WTC11 (cell line): ENCODE results near the gene RAPGEF2. TPM values are rescaled to one million over a fixed set of nuclear protein-coding genes. Genes with fewer than 3 reads are reported as not detected.

Source experiments
- ATAC-seq: fragments of 200-7000 bp; cut with Tn5 transposase; 2 replicates; pipeline ENCODE4 v1.10.0; 2021; ENCODE audit warnings: mild to moderate bottlenecking, moderate library complexity
- CTCF ChIA-PET: fragments of 300-600 bp; sonication (Branson Sonifier 250); formaldehyde crosslinking; loops from one replicate; lab custom pipeline; 2021; ENCODE audit warnings: antibody characterized with exemption; lab: Charles Lee
- POLR2A ChIA-PET: fragments of 350-600 bp; sonication (Branson Sonifier 250); formaldehyde crosslinking; loops from one replicate; lab custom pipeline; 2021; ENCODE audit warnings: antibody characterized with exemption; lab: Charles Lee
- DNase-seq: peaks from one replicate; pipeline ENCODE4 v3.0.0; 2021; ENCODE audit warnings: low spot score
- H3K27ac Mint-ChIP-seq: 2 replicates; pipeline ENCODE4 v1.8.0; 2021; ENCODE audit warnings: mixed read lengths
- H3K27me3 Mint-ChIP-seq: 2 replicates; pipeline ENCODE4 v1.8.0; 2021; ENCODE audit warnings: low read depth, mild to moderate bottlenecking, moderate library complexity, mixed read lengths
- H3K36me3 Mint-ChIP-seq: 2 replicates; pipeline ENCODE4 v1.8.0; 2021; ENCODE audit warnings: mixed read lengths
- H3K4me1 Mint-ChIP-seq: 2 replicates; pipeline ENCODE4 v1.8.0; 2022; ENCODE audit warnings: mixed read lengths
- H3K4me3 Mint-ChIP-seq: 2 replicates; pipeline ENCODE4 v1.8.0; 2021; ENCODE audit warnings: mild to moderate bottlenecking, moderate library complexity, mixed read lengths
- H3K9me3 Mint-ChIP-seq: 2 replicates; pipeline ENCODE4 v1.8.0; 2021; ENCODE audit warnings: mixed read lengths
- EMX1 ChIP-seq: fragments of 250-450 bp; sonication (Bioruptor Pico); IDR thresholded peaks from 2 replicates; pipeline ENCODE4 v1.8.0; 2021; ENCODE audit warnings: mild to moderate bottlenecking
- FOXK1 ChIP-seq: sonication (generic); formaldehyde crosslinking; IDR thresholded peaks from 2 replicates; pipeline ENCODE4 v1.8.0; 2022; ENCODE audit warnings: mild to moderate bottlenecking, moderate library complexity, missing genetic modification reagents
- FOXP1 ChIP-seq: sonication (generic); formaldehyde crosslinking; IDR thresholded peaks from 2 replicates; pipeline ENCODE4 v1.8.0; 2022; ENCODE audit warnings: missing genetic modification reagents, mild to moderate bottlenecking, moderate library complexity, borderline replicate concordance
- GRHL2 ChIP-seq: fragments of 250-450 bp; sonication (Bioruptor Pico); IDR thresholded peaks from 2 replicates; pipeline ENCODE4 v1.8.0; 2022; ENCODE audit warnings: mild to moderate bottlenecking, moderate library complexity; ENCODE audit not compliant: insufficient replicate concordance, severe bottlenecking
- IRF2 ChIP-seq: sonication (generic); formaldehyde crosslinking; IDR thresholded peaks from 2 replicates; pipeline ENCODE4 v1.8.0; 2022; ENCODE audit warnings: low read depth, missing genetic modification reagents, borderline replicate concordance
- JUN ChIP-seq: sonication (generic); formaldehyde crosslinking; IDR thresholded peaks from 2 replicates; pipeline ENCODE4 v1.8.0; 2023; ENCODE audit warnings: mild to moderate bottlenecking, missing genetic modification reagents
- KAT7 ChIP-seq: sonication (generic); formaldehyde crosslinking; IDR thresholded peaks from 2 replicates; pipeline ENCODE4 v1.8.1; 2023; ENCODE audit warnings: missing genetic modification reagents, mild to moderate bottlenecking, borderline replicate concordance
- MXD4 ChIP-seq: fragments of 250-450 bp; sonication (Bioruptor Pico); IDR thresholded peaks from 2 replicates; pipeline ENCODE4 v1.8.0; 2021; ENCODE audit warnings: mild to moderate bottlenecking, moderate library complexity, borderline replicate concordance
- NR2C2 ChIP-seq: sonication (generic); formaldehyde crosslinking; IDR thresholded peaks from 2 replicates; pipeline ENCODE4 v1.8.0; 2022; ENCODE audit warnings: mild to moderate bottlenecking, missing genetic modification reagents
- RELA ChIP-seq: sonication (generic); formaldehyde crosslinking; IDR thresholded peaks from 2 replicates; pipeline ENCODE4 v1.8.1; 2022; ENCODE audit warnings: missing genetic modification reagents, mild to moderate bottlenecking, borderline replicate concordance
- SP1 ChIP-seq: sonication (generic); formaldehyde crosslinking; conservative IDR thresholded peaks from 2 replicates; pipeline ENCODE4 v1.8.1; 2022; ENCODE audit warnings: missing genetic modification reagents
- ZNF232 ChIP-seq: sonication (generic); formaldehyde crosslinking; IDR thresholded peaks from 2 replicates; pipeline ENCODE4 v1.8.0; 2022; ENCODE audit warnings: mild to moderate bottlenecking, missing genetic modification reagents
- total RNA-seq: library from RNA; stranded (reverse); gene quantifications from 3 replicates; pipeline ENCODE4 v1.2.3, GENCODE V29; 2021
- TF ChIP-seq, protein P1 (sequence below): sonication (generic); formaldehyde crosslinking; IDR thresholded peaks from 2 replicates; pipeline ENCODE4 v1.8.1; 2022; ENCODE audit warnings: mild to moderate bottlenecking, moderate library complexity, missing genetic modification reagents
- TF ChIP-seq, protein P2 (sequence below): sonication (generic); formaldehyde crosslinking; IDR thresholded peaks from 2 replicates; pipeline ENCODE4 v1.8.0; 2022; ENCODE audit warnings: mild to moderate bottlenecking, missing genetic modification reagents
- TF ChIP-seq, protein P3 (sequence below): sonication (generic); formaldehyde crosslinking; IDR thresholded peaks from 2 replicates; pipeline ENCODE4 v1.8.0; 2023; ENCODE audit warnings: mild to moderate bottlenecking, missing genetic modification reagents
- TF ChIP-seq, protein P4 (sequence below): sonication (generic); formaldehyde crosslinking; IDR thresholded peaks from 2 replicates; pipeline ENCODE4 v1.8.1; 2022; ENCODE audit warnings: mild to moderate bottlenecking, missing genetic modification reagents, moderate library complexity, borderline replicate concordance
- TF ChIP-seq, protein P5 (sequence below): fragments of 250-450 bp; sonication (Bioruptor Pico); IDR thresholded peaks from 2 replicates; pipeline ENCODE4 v1.9.0; 2021; ENCODE audit warnings: moderate library complexity, mild to moderate bottlenecking, inconsistent platforms, borderline replicate concordance
- TF ChIP-seq, protein P6 (sequence below): fragments of 250-450 bp; sonication (Bioruptor Pico); IDR thresholded peaks from 2 replicates; pipeline ENCODE4 v1.8.0; 2021; ENCODE audit warnings: mild to moderate bottlenecking
- TF ChIP-seq, protein P7 (sequence below): sonication (generic); formaldehyde crosslinking; IDR thresholded peaks from 2 replicates; pipeline ENCODE4 v1.8.1; 2023; ENCODE audit warnings: mild to moderate bottlenecking, missing genetic modification reagents, moderate library complexity
- TF ChIP-seq, protein P8 (sequence below): sonication (generic); formaldehyde crosslinking; IDR thresholded peaks from 2 replicates; pipeline ENCODE4 v1.8.1; 2022; ENCODE audit warnings: low read depth, mild to moderate bottlenecking, moderate library complexity, missing genetic modification reagents, borderline replicate concordance

The RAPGEF2 gene
- total RNA-seq, 1 experiment from 2014 or later, result 40.6 TPM

DNA sequence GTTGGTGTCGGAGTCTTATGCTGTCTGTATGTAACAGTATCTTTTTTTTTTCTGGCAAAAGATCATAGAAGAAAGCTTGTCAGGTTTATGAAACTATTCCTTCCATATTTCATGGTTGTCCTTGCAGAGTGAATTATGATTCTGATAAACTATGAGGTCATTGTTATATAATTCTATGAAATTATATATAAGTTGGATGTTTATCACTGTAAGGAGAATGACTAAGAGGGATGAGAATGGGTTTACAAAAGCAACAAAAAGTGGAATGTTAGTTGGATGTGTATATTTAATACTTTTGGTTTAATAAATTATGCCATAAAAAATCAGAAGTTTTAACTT is 43.1 kb downstream of the RAPGEF2 start (continued):
- TF ChIP-seq, protein P1, sequence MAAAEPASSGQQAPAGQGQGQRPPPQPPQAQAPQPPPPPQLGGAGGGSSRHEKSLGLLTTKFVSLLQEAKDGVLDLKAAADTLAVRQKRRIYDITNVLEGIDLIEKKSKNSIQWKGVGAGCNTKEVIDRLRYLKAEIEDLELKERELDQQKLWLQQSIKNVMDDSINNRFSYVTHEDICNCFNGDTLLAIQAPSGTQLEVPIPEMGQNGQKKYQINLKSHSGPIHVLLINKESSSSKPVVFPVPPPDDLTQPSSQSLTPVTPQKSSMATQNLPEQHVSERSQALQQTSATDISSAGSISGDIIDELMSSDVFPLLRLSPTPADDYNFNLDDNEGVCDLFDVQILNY, result no peak
- no peak for TF ChIP-seq JUN (CRISPR knock-in tag)
- TF ChIP-seq IRF2 (CRISPR knock-in tag), result no peak
- no peak for TF ChIP-seq RELA
- no peak for TF ChIP-seq FOXP1 (CRISPR knock-in tag)
- TF ChIP-seq, protein P2, sequence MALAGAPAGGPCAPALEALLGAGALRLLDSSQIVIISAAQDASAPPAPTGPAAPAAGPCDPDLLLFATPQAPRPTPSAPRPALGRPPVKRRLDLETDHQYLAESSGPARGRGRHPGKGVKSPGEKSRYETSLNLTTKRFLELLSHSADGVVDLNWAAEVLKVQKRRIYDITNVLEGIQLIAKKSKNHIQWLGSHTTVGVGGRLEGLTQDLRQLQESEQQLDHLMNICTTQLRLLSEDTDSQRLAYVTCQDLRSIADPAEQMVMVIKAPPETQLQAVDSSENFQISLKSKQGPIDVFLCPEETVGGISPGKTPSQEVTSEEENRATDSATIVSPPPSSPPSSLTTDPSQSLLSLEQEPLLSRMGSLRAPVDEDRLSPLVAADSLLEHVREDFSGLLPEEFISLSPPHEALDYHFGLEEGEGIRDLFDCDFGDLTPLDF, result no peak

DNA sequence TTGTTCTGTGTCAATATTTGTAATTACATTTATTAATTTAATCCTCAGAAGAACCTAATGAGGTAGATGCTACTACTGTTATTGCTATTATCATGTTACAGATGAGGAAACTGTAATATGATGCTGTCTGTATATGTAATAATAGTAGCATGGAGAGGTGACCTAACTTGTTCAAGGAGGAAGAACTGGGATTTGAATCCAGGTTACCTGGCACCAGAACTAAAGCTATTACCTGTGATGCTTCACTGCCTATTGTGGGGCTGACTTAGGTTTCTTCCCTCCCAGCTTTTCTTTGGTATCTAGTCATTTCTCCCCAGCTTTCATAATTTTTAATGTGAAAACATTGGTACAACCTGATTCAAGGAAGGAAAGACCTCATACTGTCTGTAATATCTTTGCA is 43.6 kb downstream of the RAPGEF2 start:
- POLR2A ChIA-PET, result no interaction called here
- H3K9me3 Mint-ChIP-seq, result no peaks in the 10 kb centered on the region
- no peak overlapping the region for H3K4me3 Mint-ChIP-seq

More for the DNA sequence above, 43.6 kb downstream of the RAPGEF2 start:
- TF ChIP-seq GRHL2, result no peak
- TF ChIP-seq, protein P3, sequence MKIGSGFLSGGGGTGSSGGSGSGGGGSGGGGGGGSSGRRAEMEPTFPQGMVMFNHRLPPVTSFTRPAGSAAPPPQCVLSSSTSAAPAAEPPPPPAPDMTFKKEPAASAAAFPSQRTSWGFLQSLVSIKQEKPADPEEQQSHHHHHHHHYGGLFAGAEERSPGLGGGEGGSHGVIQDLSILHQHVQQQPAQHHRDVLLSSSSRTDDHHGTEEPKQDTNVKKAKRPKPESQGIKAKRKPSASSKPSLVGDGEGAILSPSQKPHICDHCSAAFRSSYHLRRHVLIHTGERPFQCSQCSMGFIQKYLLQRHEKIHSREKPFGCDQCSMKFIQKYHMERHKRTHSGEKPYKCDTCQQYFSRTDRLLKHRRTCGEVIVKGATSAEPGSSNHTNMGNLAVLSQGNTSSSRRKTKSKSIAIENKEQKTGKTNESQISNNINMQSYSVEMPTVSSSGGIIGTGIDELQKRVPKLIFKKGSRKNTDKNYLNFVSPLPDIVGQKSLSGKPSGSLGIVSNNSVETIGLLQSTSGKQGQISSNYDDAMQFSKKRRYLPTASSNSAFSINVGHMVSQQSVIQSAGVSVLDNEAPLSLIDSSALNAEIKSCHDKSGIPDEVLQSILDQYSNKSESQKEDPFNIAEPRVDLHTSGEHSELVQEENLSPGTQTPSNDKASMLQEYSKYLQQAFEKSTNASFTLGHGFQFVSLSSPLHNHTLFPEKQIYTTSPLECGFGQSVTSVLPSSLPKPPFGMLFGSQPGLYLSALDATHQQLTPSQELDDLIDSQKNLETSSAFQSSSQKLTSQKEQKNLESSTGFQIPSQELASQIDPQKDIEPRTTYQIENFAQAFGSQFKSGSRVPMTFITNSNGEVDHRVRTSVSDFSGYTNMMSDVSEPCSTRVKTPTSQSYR (CRISPR knock-in tag), result no peak
- TF ChIP-seq, protein P4, sequence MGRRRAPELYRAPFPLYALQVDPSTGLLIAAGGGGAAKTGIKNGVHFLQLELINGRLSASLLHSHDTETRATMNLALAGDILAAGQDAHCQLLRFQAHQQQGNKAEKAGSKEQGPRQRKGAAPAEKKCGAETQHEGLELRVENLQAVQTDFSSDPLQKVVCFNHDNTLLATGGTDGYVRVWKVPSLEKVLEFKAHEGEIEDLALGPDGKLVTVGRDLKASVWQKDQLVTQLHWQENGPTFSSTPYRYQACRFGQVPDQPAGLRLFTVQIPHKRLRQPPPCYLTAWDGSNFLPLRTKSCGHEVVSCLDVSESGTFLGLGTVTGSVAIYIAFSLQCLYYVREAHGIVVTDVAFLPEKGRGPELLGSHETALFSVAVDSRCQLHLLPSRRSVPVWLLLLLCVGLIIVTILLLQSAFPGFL, result no peak
- TF ChIP-seq, protein P5, sequence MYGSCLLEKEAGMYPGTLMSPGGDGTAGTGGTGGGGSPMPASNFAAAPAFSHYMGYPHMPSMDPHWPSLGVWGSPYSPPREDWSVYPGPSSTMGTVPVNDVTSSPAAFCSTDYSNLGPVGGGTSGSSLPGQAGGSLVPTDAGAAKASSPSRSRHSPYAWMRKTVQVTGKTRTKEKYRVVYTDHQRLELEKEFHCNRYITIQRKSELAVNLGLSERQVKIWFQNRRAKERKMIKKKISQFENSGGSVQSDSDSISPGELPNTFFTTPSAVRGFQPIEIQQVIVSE, result no peak
- TF ChIP-seq ZNF232, result no peak
- TF ChIP-seq EMX1 (CRISPR knock-in tag), result no peak
- TF ChIP-seq MXD4, result no peak
- TF ChIP-seq NR2C2 (CRISPR knock-in tag), result no peak
- TF ChIP-seq, protein P6, sequence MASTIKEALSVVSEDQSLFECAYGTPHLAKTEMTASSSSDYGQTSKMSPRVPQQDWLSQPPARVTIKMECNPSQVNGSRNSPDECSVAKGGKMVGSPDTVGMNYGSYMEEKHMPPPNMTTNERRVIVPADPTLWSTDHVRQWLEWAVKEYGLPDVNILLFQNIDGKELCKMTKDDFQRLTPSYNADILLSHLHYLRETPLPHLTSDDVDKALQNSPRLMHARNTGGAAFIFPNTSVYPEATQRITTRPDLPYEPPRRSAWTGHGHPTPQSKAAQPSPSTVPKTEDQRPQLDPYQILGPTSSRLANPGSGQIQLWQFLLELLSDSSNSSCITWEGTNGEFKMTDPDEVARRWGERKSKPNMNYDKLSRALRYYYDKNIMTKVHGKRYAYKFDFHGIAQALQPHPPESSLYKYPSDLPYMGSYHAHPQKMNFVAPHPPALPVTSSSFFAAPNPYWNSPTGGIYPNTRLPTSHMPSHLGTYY (CRISPR knock-in tag), result no peak
- no peak for TF ChIP-seq SP1 (CRISPR knock-in tag)
- TF ChIP-seq, protein P7, sequence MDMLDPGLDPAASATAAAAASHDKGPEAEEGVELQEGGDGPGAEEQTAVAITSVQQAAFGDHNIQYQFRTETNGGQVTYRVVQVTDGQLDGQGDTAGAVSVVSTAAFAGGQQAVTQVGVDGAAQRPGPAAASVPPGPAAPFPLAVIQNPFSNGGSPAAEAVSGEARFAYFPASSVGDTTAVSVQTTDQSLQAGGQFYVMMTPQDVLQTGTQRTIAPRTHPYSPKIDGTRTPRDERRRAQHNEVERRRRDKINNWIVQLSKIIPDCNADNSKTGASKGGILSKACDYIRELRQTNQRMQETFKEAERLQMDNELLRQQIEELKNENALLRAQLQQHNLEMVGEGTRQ (CRISPR knock-in tag), result no peak
- TF ChIP-seq, protein P8, sequence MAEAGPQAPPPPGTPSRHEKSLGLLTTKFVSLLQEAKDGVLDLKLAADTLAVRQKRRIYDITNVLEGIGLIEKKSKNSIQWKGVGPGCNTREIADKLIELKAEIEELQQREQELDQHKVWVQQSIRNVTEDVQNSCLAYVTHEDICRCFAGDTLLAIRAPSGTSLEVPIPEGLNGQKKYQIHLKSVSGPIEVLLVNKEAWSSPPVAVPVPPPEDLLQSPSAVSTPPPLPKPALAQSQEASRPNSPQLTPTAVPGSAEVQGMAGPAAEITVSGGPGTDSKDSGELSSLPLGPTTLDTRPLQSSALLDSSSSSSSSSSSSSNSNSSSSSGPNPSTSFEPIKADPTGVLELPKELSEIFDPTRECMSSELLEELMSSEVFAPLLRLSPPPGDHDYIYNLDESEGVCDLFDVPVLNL (CRISPR knock-in tag), result no peak
- TF ChIP-seq FOXK1 (CRISPR knock-in tag), result no peak
- no peak for TF ChIP-seq KAT7
- H3K36me3 Mint-ChIP-seq, result no peaks in the 10 kb centered on the region
- CTCF ChIA-PET, result no interaction called here
- H3K27ac Mint-ChIP-seq, result no peak overlapping the region
- no peak; the same call in 1 of the 2 replicates for ATAC-seq
- no peak for DNase-seq
- no peaks in the 10 kb centered on the region for H3K27me3 Mint-ChIP-seq
- H3K4me1 Mint-ChIP-seq, result peaks cover 30% of the 10 kb centered on the region
